ENCODE results near the gene KLK1. TPM values are rescaled to one million over a fixed set of nuclear protein-coding genes. Genes with fewer than 3 reads are reported as not detected.

The KLK1 gene
- 1.1 TPM for polyA plus RNA-seq (2013, experiment 1 of 2)
- 1.1 TPM for polyA plus RNA-seq (2013, experiment 2 of 2)

DNA sequence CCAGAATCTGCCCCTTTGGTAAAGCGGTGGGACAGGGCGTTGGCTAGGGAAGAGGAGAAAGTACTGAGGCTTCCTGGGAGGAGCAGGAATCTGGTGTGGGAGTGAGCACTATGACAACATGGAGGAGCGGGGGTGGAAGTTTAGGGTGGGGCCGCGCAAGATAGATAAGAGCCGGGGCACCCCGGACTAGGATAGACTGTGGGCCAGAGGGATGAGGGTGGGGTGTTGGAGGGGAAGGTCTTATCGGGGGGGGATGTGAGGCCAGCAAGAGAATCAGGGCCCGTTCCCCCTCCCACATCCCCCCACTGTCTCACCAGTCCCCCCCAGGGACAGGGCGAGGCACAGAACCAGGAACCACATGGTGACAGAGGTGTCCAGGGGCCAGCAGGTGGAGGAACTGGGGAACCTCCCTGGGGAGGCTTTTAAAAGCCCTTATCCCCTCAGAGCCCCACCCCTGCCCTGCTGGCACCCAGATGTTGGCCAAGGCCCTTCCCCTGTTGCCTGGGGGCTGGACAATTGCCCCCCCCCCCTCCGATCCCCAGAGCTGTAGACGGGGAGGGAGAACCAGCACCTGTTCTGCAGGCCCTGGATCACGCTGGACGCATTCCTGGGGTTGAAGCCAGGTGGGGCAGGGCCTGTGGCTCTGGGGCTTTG lies at the start of gene KLK1:
TSS of gene KLK1 (minus strand) at position 399 of the 654 bp plus-strand sequence. CDS start at position 360, 39 bp downstream.
- peaks cover 52% of the 10 kb centered on the region for H3K27me3 ChIP-seq (ENCODE audit: insufficient read depth, low read length)

DNA sequence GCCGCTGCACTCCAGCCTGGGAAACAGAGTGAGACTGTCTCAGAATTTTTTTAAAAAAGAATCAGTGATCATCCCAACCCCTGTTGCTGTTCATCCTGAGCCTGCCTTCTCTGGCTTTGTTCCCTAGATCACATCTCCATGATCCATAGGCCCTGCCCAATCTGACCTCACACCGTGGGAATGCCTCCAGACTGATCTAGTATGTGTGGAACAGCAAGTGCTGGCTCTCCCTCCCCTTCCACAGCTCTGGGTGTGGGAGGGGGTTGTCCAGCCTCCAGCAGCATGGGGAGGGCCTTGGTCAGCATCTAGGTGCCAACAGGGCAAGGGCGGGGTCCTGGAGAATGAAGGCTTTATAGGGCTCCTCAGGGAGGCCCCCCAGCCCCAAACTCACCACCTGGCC lies 49.5 kb upstream of the KLK1 start, which contains the start of gene KLK2:
TSS of gene KLK2 (plus strand) at position 384 of the 400 bp plus-strand sequence. CDS start 35 bp downstream, outside the sequence.
- Histone ChIP-seq H3K4me1 (ENCODE audit: insufficient read depth, low read length) (no peaks in the 10 kb centered on the region), H3K4me3 (ENCODE audit: low read length) (no peak within 1 kb of the TSS), H3K9me3 (ENCODE audit: insufficient read depth, low read depth, low read length) (0 out of 2 replicates have a peak, but pooled peaks cover 4% of the 10 kb centered on the region), H3K36me3 (ENCODE audit: insufficient read depth, low read length) (no peaks in the 10 kb centered on the region), H3K9ac (ENCODE audit: low read depth, low read length) (no peak within 1 kb of the TSS), H3K27ac (ENCODE audit: low read depth, low read length) (no peak within 1 kb of the TSS), H3K27me3 (ENCODE audit: insufficient read depth, low read length) (peaks cover 2% of the 10 kb centered on the region; the same call in 1 of the 2 replicates)
- 75% methylated on average over 2 of the region's 3 CpGs for WGBS

More for the DNA sequence above, at the start of gene KLK1:
- H3K4me1 ChIP-seq (ENCODE audit: insufficient read depth, low read length), result no peaks in the 10 kb centered on the region
- H3K36me3 ChIP-seq (ENCODE audit: insufficient read depth, low read length), result no peaks in the 10 kb centered on the region
- H3K9ac ChIP-seq (ENCODE audit: low read depth, low read length), result no peak within 1 kb of the TSS
- no peaks in the 10 kb centered on the region for H3K9me3 ChIP-seq (ENCODE audit: insufficient read depth, low read depth, low read length)
- WGBS, result 85% methylated on average over 13 of the region's 14 CpGs
- no peak within 1 kb of the TSS for H3K27ac ChIP-seq (ENCODE audit: low read depth, low read length)
- no peak within 1 kb of the TSS for H3K4me3 ChIP-seq (ENCODE audit: low read length)

- 84% methylated on average over 26 of the region's 26 CpGs for WGBS
- H3K9me3 ChIP-seq (ENCODE audit: insufficient read depth, low read depth, low read length), result 0 out of 2 replicates have a peak, but pooled peaks cover 9% of the 10 kb centered on the region
- H3K4me1 ChIP-seq (ENCODE audit: insufficient read depth, low read length), result no peaks in the 10 kb centered on the region
- no peak overlapping the region for H3K4me3 ChIP-seq (ENCODE audit: low read length)
- H3K27me3 ChIP-seq (ENCODE audit: insufficient read depth, low read length), result peaks cover 2% of the 10 kb centered on the region; the same call in 1 of the 2 replicates
- no peak overlapping the region for H3K27ac ChIP-seq (ENCODE audit: low read depth, low read length)
- H3K36me3 ChIP-seq (ENCODE audit: insufficient read depth, low read length), result no peaks in the 10 kb centered on the region
- H3K9ac ChIP-seq (ENCODE audit: low read depth, low read length), result no peak overlapping the region
Observed at GRCh38 chr19:50870417-50871089, 47.0 kb upstream of the KLK1 start.

DNA sequence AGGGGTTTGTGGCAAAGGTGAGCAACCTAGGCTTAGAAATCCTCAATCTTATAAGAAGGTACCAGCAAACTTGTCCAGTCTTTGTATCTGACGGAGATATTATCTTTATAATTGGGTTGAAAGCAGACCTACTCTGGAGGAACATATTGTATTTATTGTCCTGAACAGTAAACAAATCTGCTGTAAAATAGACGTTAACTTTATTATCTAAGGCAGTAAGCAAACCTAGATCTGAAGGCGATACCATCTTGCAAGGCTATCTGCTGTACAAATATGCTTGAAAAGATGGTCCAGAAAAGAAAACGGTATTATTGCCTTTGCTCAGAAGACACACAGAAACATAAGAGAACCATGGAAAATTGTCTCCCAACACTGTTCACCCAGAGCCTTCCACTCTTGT lies 45.9 kb upstream of the KLK1 start:
- no peak overlapping the region for H3K27ac ChIP-seq (ENCODE audit: low read depth, low read length)
- 0 out of 2 replicates have a peak, but pooled peaks cover 9% of the 10 kb centered on the region for H3K9me3 ChIP-seq (ENCODE audit: insufficient read depth, low read depth, low read length)
- H3K36me3 ChIP-seq (ENCODE audit: insufficient read depth, low read length), result no peaks in the 10 kb centered on the region
- WGBS, result 92% methylated on average over 4 of the region's 4 CpGs
- peaks cover 2% of the 10 kb centered on the region; the same call in 1 of the 2 replicates for H3K27me3 ChIP-seq (ENCODE audit: insufficient read depth, low read length)
- H3K4me1 ChIP-seq (ENCODE audit: insufficient read depth, low read length), result no peaks in the 10 kb centered on the region
- H3K4me3 ChIP-seq (ENCODE audit: low read length), result no peak overlapping the region
- no peak overlapping the region for H3K9ac ChIP-seq (ENCODE audit: low read depth, low read length)

DNA sequence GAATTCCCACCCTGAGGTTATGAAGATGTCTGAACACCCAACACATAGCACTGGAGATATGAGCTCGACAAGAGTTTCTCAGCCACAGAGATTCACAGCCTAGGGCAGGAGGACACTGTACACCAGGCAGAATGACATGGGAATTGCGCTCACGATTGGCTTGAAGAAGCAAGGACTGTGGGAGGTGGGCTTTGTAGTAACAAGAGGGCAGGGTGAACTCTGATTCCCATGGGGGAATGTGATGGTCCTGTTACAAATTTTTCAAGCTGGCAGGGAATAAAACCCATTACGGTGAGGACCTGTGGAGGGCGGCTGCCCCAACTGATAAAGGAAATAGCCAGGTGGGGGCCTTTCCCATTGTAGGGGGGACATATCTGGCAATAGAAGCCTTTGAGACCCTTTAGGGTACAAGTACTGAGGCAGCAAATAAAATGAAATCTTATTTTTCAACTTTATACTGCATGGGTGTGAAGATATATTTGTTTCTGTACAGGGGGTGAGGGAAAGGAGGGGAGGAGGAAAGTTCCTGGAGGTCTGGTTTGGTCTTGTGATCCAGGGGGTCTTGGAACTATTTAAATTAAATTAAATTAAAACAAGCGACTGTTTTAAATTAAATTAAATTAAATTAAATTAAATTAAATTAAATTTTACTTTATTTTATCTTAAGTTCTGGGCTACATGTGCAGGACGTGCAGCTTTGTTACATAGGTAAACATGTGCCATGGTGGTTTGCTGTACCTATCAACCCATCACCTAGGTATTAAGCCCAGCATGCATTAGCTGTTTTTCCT lies 38.1 kb upstream of the KLK1 start:
- Histone ChIP-seq H3K36me3 (ENCODE audit: insufficient read depth, low read length) (no peaks in the 10 kb centered on the region), H3K4me1 (ENCODE audit: insufficient read depth, low read length) (no peaks in the 10 kb centered on the region), H3K4me3 (ENCODE audit: low read length) (no peak overlapping the region), H3K27ac (ENCODE audit: low read depth, low read length) (no peak overlapping the region), H3K9me3 (ENCODE audit: insufficient read depth, low read depth, low read length) (peaks cover 28% of the 10 kb centered on the region), H3K9ac (ENCODE audit: low read depth, low read length) (no peak overlapping the region), H3K27me3 (ENCODE audit: insufficient read depth, low read length) (no peaks in the 10 kb centered on the region)
- WGBS, result 83% methylated on average over 6 of the region's 7 CpGs

DNA sequence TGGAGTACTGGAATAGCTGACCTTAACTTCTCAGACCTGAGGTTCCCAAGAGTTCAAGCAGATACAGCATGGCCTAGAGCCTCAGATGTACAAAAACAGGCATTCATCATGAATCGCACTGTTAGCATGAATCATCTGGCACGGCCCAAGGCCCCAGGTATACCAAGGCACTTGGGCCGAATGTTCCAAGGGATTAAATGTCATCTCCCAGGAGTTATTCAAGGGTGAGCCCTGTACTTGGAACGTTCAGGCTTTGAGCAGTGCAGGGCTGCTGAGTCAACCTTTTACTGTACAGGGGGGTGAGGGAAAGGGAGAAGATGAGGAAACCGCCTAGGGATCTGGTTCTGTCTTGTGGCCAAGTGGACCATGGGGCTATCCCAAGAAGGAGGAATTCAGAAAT lies 37.4 kb upstream of the KLK1 start:
- no peak overlapping the region for H3K4me3 ChIP-seq (ENCODE audit: low read length)
- no peak overlapping the region for H3K27ac ChIP-seq (ENCODE audit: low read depth, low read length)
- no peak overlapping the region for H3K9ac ChIP-seq (ENCODE audit: low read depth, low read length)
- H3K27me3 ChIP-seq (ENCODE audit: insufficient read depth, low read length), result no peaks in the 10 kb centered on the region
- H3K4me1 ChIP-seq (ENCODE audit: insufficient read depth, low read length), result no peaks in the 10 kb centered on the region
- 72% methylated on average over 5 of the region's 5 CpGs for WGBS
- peaks cover 23% of the 10 kb centered on the region for H3K9me3 ChIP-seq (ENCODE audit: insufficient read depth, low read depth, low read length)
- H3K36me3 ChIP-seq (ENCODE audit: insufficient read depth, low read length), result no peaks in the 10 kb centered on the region

GRCh38 chr19:50859849-50860248 lies 36.3 kb upstream of the KLK1 start:
- Histone ChIP-seq H3K27me3 (ENCODE audit: insufficient read depth, low read length) (no peaks in the 10 kb centered on the region), H3K4me1 (ENCODE audit: insufficient read depth, low read length) (no peaks in the 10 kb centered on the region), H3K36me3 (ENCODE audit: insufficient read depth, low read length) (no peaks in the 10 kb centered on the region), H3K9me3 (ENCODE audit: insufficient read depth, low read depth, low read length) (peaks cover 23% of the 10 kb centered on the region), H3K27ac (ENCODE audit: low read depth, low read length) (no peak overlapping the region), H3K9ac (ENCODE audit: low read depth, low read length) (no peak overlapping the region), H3K4me3 (ENCODE audit: low read length) (no peak overlapping the region)
- WGBS, result 78% methylated on average over 4 of the region's 4 CpGs

- Histone ChIP-seq H3K27me3 (ENCODE audit: insufficient read depth, low read length) (no peaks in the 10 kb centered on the region), H3K9me3 (ENCODE audit: insufficient read depth, low read depth, low read length) (peaks cover 21% of the 10 kb centered on the region), H3K4me3 (ENCODE audit: low read length) (no peak overlapping the region), H3K27ac (ENCODE audit: low read depth, low read length) (no peak overlapping the region), H3K4me1 (ENCODE audit: insufficient read depth, low read length) (no peaks in the 10 kb centered on the region), H3K36me3 (ENCODE audit: insufficient read depth, low read length) (no peaks in the 10 kb centered on the region), H3K9ac (ENCODE audit: low read depth, low read length) (no peak overlapping the region)
- WGBS, result 65% methylated on average over 7 of the region's 7 CpGs
Observed at GRCh38 chr19:50858886-50859285, 35.3 kb upstream of the KLK1 start.

GRCh38 chr19:50857366-50857765 lies 33.8 kb upstream of the KLK1 start:
- Histone ChIP-seq H3K4me3 (ENCODE audit: low read length) (no peak overlapping the region), H3K27me3 (ENCODE audit: insufficient read depth, low read length) (no peaks in the 10 kb centered on the region), H3K4me1 (ENCODE audit: insufficient read depth, low read length) (no peaks in the 10 kb centered on the region), H3K9me3 (ENCODE audit: insufficient read depth, low read depth, low read length) (peaks cover 24% of the 10 kb centered on the region), H3K27ac (ENCODE audit: low read depth, low read length) (no peak overlapping the region), H3K9ac (ENCODE audit: low read depth, low read length) (no peak overlapping the region), H3K36me3 (ENCODE audit: insufficient read depth, low read length) (no peaks in the 10 kb centered on the region)
- WGBS, result 84% methylated on average over 6 of the region's 6 CpGs

- no peak within 1 kb of the TSS for H3K9ac ChIP-seq (ENCODE audit: low read depth, low read length)
- 69% methylated on average over 6 of the region's 9 CpGs for WGBS
- H3K4me3 ChIP-seq (ENCODE audit: low read length), result no peak within 1 kb of the TSS
- H3K4me1 ChIP-seq (ENCODE audit: insufficient read depth, low read length), result no peaks in the 10 kb centered on the region
- 0 out of 2 replicates have a peak, but pooled peaks cover 14% of the 10 kb centered on the region for H3K9me3 ChIP-seq (ENCODE audit: insufficient read depth, low read depth, low read length)
- H3K27me3 ChIP-seq (ENCODE audit: insufficient read depth, low read length), result no peaks in the 10 kb centered on the region
- no peaks in the 10 kb centered on the region for H3K36me3 ChIP-seq (ENCODE audit: insufficient read depth, low read length)
- H3K27ac ChIP-seq (ENCODE audit: low read depth, low read length), result no peak within 1 kb of the TSS
Observed at GRCh38 chr19:50854636-50855410, 31.2 kb upstream of the KLK1 start, which contains the start of gene KLK3. Gene KLK3, plus strand, starts transcription at chr19:50854915. Its CDS starts 41 bp downstream, at chr19:50854956.
